Gastroesophageal sphincter (tissue), 4 donors: ENCODE data around the gene SENP8. TPM values are rescaled to one million over a fixed set of nuclear protein-coding genes. Genes with fewer than 3 reads are reported as not detected.

Source experiments
- ATAC-seq: fragments of 150-250 bp; one replicate; pipeline ENCODE4 v1.9.1; 2016; ENCODE audit warnings: mild to moderate bottlenecking, moderate library complexity
- H3K27ac ChIP-seq, 4 donors: fragments of 200-600 bp; sonication (generic) in 3 of 4; 1 replicate in 3 of 4; 2 replicates in 1 of 4; pipeline ENCODE4 v1.5.1; 2016 to 2019
- H3K27me3 ChIP-seq: fragments of 200-600 bp; sonication (generic); one replicate; pipeline ENCODE4 v1.5.1; 2019
- H3K36me3 ChIP-seq, 2 donors: fragments of 200-600 bp; sonication (generic); one replicate each; pipeline ENCODE4 v1.5.1; 2019; ENCODE audit warnings: control low read depth in 1 of 2
- H3K4me1 ChIP-seq, 3 donors: fragments of 200-600 bp; sonication (generic); 1 replicate in 2 of 3; 2 replicates in 1 of 3; pipeline ENCODE4 v1.5.1; 2016 to 2019; ENCODE audit warnings: control low read depth in 2 of 3
- H3K4me3 ChIP-seq, 2 donors: fragments of 200-600 bp; sonication (generic); one replicate each; pipeline ENCODE4 v1.5.1; 2019; ENCODE audit warnings: mild to moderate bottlenecking in 1 of 2, moderate library complexity in 1 of 2
- H3K9me3 ChIP-seq, 3 donors: fragments of 200-600 bp; sonication (generic); one replicate each; pipeline ENCODE4 v1.5.1; 2017 to 2019; ENCODE audit warnings: control low read depth in 2 of 3
- EP300 ChIP-seq: sonication (generic); formaldehyde crosslinking; IDR thresholded peaks from one replicate; pipeline ENCODE4 v1.6.1; 2017; ENCODE audit warnings: antibody characterized with exemption, mild to moderate bottlenecking
- POLR2A ChIP-seq, 2 donors: fragments of 450-650 bp; IDR thresholded peaks; one replicate each; pipeline ENCODE4 v1.6.1; 2017; ENCODE audit warnings: antibody characterized with exemption in 2 of 2, mild to moderate bottlenecking in 2 of 2, moderate library complexity in 1 of 2
- POLR2AphosphoS5 ChIP-seq: sonication (generic); formaldehyde crosslinking; IDR thresholded peaks from one replicate; pipeline ENCODE4 v1.6.1; 2017; ENCODE audit warnings: antibody characterized with exemption
- WGBS, 2 donors: methylation state at CpG; one replicate each; pipeline ENCODE4 v1.1.5; 2018; ENCODE audit warnings: low coverage in 1 of 2; 5-methylcytosine and 5-hydroxymethylcytosine counted together
- total RNA-seq, 4 donors: library from RNA; depleted of rRNA; stranded (reverse); fragments of >200 nt; gene quantifications; one replicate each; pipeline ENCODE4 v1.1.0, GENCODE V29; 2016
- TF ChIP-seq, protein P1 (sequence below), 4 experiments: fragments of 200-600 bp in 2 of 4; fragments of 450-650 bp in 2 of 4; sonication (generic) in 1 of 4; IDR thresholded peaks; one replicate each; pipeline ENCODE4 v1.5.1; 2017 to 2019; ENCODE audit warnings: antibody characterized with exemption in 4 of 4, mild to moderate bottlenecking in 2 of 4, moderate library complexity in 2 of 4

Gene SENP8
- total RNA-seq, 4 donors from 2014 or later, result 0.92 to 2.8 (median 2.1) TPM

DNA sequence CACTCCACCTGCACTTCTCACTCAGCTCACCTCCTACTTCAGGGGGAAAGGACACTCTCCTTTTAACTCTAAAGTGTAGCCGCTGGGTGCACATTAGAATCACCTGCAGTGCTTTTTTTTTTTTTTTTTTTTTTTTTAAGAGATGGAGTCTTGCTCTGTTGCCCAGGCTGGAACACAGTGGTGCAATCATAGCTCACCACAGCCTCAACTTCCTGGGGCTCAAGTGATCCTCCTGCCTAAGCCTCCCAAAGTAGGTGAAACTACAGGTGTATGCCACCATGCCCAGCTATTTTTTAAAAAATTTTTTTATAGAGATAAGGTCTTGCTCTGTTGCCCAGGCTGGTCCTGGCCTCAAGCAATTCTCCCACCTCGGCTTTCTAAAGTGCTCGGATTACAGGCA lies 58.5 kb downstream of the SENP8 start:
- WGBS, 2 donors, result 85 to 88% methylated on average over 2 to 3 of the region's 3 CpGs
- H3K27ac ChIP-seq, result no peak overlapping the region
- H3K4me1 ChIP-seq, result peaks cover 0 to 9% (median 0%) of the 10 kb centered on the region in 3 donors
- no peak overlapping the region for H3K4me3 ChIP-seq
- no peaks in the 10 kb centered on the region for H3K36me3 ChIP-seq
- no peak for TF ChIP-seq EP300
- TF ChIP-seq POLR2AphosphoS5, result no peak
- no peak for TF ChIP-seq POLR2A (IDR thresholded peaks at IDR 0.05)
- TF ChIP-seq, protein P1, sequence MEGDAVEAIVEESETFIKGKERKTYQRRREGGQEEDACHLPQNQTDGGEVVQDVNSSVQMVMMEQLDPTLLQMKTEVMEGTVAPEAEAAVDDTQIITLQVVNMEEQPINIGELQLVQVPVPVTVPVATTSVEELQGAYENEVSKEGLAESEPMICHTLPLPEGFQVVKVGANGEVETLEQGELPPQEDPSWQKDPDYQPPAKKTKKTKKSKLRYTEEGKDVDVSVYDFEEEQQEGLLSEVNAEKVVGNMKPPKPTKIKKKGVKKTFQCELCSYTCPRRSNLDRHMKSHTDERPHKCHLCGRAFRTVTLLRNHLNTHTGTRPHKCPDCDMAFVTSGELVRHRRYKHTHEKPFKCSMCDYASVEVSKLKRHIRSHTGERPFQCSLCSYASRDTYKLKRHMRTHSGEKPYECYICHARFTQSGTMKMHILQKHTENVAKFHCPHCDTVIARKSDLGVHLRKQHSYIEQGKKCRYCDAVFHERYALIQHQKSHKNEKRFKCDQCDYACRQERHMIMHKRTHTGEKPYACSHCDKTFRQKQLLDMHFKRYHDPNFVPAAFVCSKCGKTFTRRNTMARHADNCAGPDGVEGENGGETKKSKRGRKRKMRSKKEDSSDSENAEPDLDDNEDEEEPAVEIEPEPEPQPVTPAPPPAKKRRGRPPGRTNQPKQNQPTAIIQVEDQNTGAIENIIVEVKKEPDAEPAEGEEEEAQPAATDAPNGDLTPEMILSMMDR (IDR thresholded peaks at IDR 0.05), result no peak
- H3K9me3 ChIP-seq, result no peaks in the 10 kb centered on the region
- no peak for ATAC-seq
- H3K27me3 ChIP-seq, result peaks cover 41% of the 10 kb centered on the region

DNA sequence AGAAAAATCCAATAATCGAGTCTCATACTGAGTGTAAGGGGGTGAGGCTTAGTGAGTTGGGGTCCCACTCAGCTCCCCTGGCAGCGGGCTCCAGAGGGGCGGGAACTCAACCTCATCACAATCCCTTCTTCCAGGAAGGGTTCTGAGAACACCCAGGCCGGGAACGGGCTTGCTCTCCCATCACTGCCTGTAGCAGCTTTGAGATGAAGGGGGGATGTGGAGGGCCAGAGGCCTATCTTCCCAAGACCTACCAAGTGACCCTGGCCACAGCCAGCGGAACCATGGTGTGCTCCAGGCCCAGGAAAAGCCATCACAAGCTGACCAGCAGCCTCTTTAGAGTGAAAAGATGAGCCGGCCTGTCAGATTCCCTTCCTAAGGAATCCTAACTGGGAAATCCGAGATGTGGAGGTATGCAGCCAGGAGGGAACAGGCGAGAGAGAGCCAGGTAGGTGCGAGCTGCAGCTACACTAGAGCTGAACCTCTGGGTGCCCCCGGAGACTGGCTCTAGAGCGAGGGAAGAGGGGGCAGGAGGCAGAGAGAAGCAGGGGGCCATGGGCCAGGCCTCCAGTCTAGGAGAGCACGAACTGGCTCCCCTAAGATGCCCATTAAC lies 60.9 kb downstream of the SENP8 start:
- 72 to 89% methylated on average over 2 to 3 of the region's 13 CpGs for WGBS, 2 donors
- Histone ChIP-seq H3K4me1 (peaks cover 0 to 16% (median 4%) of the 10 kb centered on the region in 3 donors), H3K9me3 (no peaks in the 10 kb centered on the region), H3K36me3 (no peaks in the 10 kb centered on the region), H3K4me3 (no peak overlapping the region), H3K27ac (peak overlapping the region in 1 of 4 donors; percentile 18), H3K27me3 (peaks cover 62% of the 10 kb centered on the region)
- ATAC-seq, result no peak
- TF ChIP-seq, protein P1 (IDR thresholded peaks at IDR 0.05), result no peak
- TF ChIP-seq POLR2A (IDR thresholded peaks at IDR 0.05), result no peak
- no peak for TF ChIP-seq EP300
- no peak for TF ChIP-seq POLR2AphosphoS5

DNA sequence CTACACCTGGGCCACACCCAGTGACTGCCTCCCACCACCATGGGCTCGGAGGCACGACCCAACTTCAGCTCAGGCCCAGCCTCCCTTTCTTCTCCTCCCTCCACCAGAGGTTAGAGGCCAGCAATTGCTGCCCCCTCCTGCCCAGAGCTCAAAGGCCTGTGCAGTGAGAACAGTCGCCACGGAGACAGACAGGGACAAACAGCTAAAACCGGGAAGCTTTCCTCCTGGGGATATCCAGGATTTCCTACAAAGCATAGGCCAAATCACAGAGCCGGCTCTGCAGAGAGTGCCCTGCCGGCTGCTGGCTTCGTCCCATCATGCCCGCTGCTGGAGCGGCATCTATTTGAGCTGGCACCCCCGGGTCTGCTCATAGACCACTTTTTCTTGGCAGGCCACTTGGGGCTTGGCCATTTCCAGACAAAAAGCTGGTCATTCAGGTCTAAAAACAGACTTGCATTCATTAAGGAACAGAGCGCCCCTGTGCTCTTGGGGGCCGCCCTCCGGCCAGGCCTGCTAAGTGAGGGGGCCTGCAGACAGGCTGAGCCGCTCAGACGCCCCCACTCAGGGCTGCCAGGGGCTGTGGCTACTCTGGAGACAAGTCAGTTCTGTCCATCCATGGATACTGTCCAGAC lies 61.9 kb downstream of the SENP8 start:
- TF ChIP-seq, protein P1 (IDR thresholded peaks at IDR 0.05), result no peak
- TF ChIP-seq EP300, result no peak
- TF ChIP-seq POLR2A (IDR thresholded peaks at IDR 0.05), result no peak
- no peak for TF ChIP-seq POLR2AphosphoS5
- H3K4me3 ChIP-seq, result no peak overlapping the region
- H3K27ac ChIP-seq, result peak overlapping the region in 3 of 4 donors; percentile 18 to 57 (median 47)
- peaks cover 0 to 22% (median 9%) of the 10 kb centered on the region in 3 donors for H3K4me1 ChIP-seq
- H3K27me3 ChIP-seq, result peaks cover 61% of the 10 kb centered on the region
- WGBS, 2 donors, result 100% methylated on average over 1 of the region's 16 CpGs; no CpG with 5 or more reads in 1 of the 2 donors
- no peaks in the 10 kb centered on the region for H3K9me3 ChIP-seq
- H3K36me3 ChIP-seq, result no peaks in the 10 kb centered on the region
- peak; percentile 38 for ATAC-seq

DNA sequence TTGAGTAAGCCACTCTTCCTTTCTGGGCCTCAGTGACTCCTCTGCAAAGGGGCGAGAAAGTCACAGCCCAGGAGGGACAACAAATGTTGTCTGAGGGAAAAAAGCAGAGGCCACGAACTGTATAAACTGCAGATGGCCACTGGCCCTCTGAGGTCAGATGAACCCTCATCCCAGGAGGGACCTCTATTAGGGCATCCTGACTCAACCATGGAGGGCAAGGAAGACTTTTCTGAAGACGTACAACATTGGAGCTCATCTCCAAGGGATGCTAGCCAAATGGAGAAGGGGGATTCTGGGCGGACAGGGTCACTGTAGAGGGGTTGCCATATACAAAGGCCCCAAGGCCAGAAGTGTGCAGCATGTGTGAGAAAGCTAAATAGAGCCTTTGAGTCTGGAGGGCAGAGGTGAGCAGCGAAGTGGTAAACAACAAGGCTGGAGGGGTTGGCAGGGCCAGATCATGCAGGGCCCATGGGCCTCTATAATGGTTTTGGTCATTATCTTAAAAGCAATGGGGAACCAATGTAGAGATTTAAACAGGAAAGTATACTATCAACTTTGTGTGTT lies 62.6 kb downstream of the SENP8 start:
- WGBS, 2 donors, result 89 to 90% methylated on average over 3 to 4 of the region's 5 CpGs
- no peak overlapping the region for H3K4me3 ChIP-seq
- H3K9me3 ChIP-seq, result no peaks in the 10 kb centered on the region
- H3K27ac ChIP-seq, result peak overlapping the region in 1 of 4 donors; percentile 57
- peaks cover 0 to 22% (median 9%) of the 10 kb centered on the region in 3 donors for H3K4me1 ChIP-seq
- TF ChIP-seq POLR2A (IDR thresholded peaks at IDR 0.05) (no peak), EP300 (no peak)
- H3K27me3 ChIP-seq, result peaks cover 56% of the 10 kb centered on the region
- H3K36me3 ChIP-seq, result no peaks in the 10 kb centered on the region
- no peak for ATAC-seq

DNA sequence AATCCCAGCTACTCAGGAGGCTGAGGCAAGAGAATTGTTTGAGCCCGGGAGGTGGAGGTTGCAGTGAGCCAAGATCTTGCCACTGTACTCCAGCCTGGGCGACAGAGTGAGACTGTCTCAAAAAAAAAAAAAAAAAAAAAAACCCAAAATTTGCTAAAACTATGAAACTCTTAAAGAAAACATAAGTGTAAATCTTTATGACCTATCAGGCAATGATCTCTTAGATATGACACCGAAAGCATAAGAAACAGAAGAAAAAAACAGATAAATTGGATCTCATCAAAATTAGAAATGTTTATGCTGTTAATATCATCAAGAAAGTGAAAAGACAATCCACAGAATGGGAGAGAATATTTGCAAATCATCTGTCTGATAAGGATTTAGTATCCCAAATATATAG lies 64.0 kb downstream of the SENP8 start:
- Histone ChIP-seq H3K4me1 (peaks cover 0 to 22% (median 9%) of the 10 kb centered on the region in 3 donors), H3K27ac (no peak overlapping the region), H3K36me3 (no peaks in the 10 kb centered on the region), H3K9me3 (no peaks in the 10 kb centered on the region), H3K27me3 (peaks cover 57% of the 10 kb centered on the region), H3K4me3 (no peak overlapping the region)
- 96% methylated on average over 3 of the region's 3 CpGs; no CpG with 5 or more reads in 1 of the 2 donors for WGBS, 2 donors
- TF ChIP-seq, protein P1 (IDR thresholded peaks at IDR 0.05), result no peak
- TF ChIP-seq EP300, result no peak
- no peak for TF ChIP-seq POLR2AphosphoS5
- ATAC-seq, result no peak
